ENCODE data around the gene AKAP8.

- TF ChIP-seq POLR2A (IDR thresholded peaks at IDR 0.05): no peak
- TF ChIP-seq CTCF (IDR thresholded peaks at IDR 0.05): no peak
Measured at GRCh38 chr19:15367439-15367838, 12.1 kb downstream of the AKAP8 start.

Data from Peyer's patch (tissue), 4 donors.